ENCODE results near the gene TMIGD3. TPM values are rescaled to one million over a fixed set of nuclear protein-coding genes. Genes with fewer than 3 reads are reported as not detected.

TMIGD3 gene
- total RNA-seq, 2 donors from 2014 or later: 1.0 TPM; not detected in 1

DNA sequence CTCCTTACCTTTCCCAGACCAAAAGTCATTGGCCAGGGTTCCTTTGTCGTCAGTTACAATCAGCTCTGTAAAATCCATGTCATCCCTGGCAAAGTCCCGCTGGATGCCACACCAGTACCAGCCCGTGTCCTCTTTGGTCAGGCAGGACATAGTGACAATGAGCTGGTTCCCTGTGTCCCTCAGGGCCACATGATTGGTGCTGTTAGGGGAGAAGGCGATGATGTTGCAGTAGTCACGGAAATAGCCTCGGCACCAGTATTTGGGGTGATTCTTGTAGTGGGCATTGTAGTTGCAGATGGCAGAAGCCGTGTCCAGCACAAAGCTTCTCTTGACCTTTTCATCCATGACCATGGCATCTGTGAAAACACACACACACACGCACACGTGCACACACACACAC, 14.8 kb downstream of the TMIGD3 start:
- Histone ChIP-seq H3K4me3 (no peak overlapping the region), H3K27me3 (no peaks in the 10 kb centered on the region), H3K36me3 (replicated peaks in 1 of 2; ENCODE audit: insufficient read depth in 1 of 2, low read depth in 2 of 2) (no peaks in the 10 kb centered on the region), H3K4me1 (no peaks in the 10 kb centered on the region), H3K9me3 (no peaks in the 10 kb centered on the region), H3K27ac (peak overlapping the region in 1 of 4 donors; percentile 33)
- no peak for ATAC-seq
- TF ChIP-seq POLR2A (IDR thresholded peaks at IDR 0.05): no peak
- no peak for TF ChIP-seq CTCF (IDR thresholded peaks at IDR 0.05)
- WGBS, 2 donors: 84 to 87% methylated on average over 9 of the region's 9 CpGs
- DNase-seq: no peak
- intact Hi-C loops (cut with DNase I): no loop called here

- Histone ChIP-seq H3K9me3 (no peaks in the 10 kb centered on the region), H3K36me3 (replicated peaks in 1 of 2; ENCODE audit: insufficient read depth in 1 of 2, low read depth in 2 of 2) (no peaks in the 10 kb centered on the region), H3K27ac (no peak overlapping the region), H3K4me3 (no peak overlapping the region), H3K27me3 (no peaks in the 10 kb centered on the region), H3K4me1 (no peaks in the 10 kb centered on the region)
- ATAC-seq (no peak), DNase-seq (no peak)
- intact Hi-C loops (cut with DNase I): no loop called here
- WGBS, 2 donors: 71 to 75% methylated on average over 6 of the region's 6 CpGs
- TF ChIP-seq POLR2A (IDR thresholded peaks at IDR 0.05): no peak
- no peak for TF ChIP-seq CTCF (IDR thresholded peaks at IDR 0.05)
Observed at GRCh38 chr1:111487133-111487532, 16.3 kb downstream of the TMIGD3 start.

- Histone ChIP-seq H3K27me3 (no peaks in the 10 kb centered on the region), H3K4me3 (no peak overlapping the region), H3K9me3 (no peaks in the 10 kb centered on the region), H3K36me3 (replicated peaks in 1 of 2; ENCODE audit: insufficient read depth in 1 of 2, low read depth in 2 of 2) (no peaks in the 10 kb centered on the region), H3K4me1 (no peaks in the 10 kb centered on the region), H3K27ac (no peak overlapping the region)
- TF ChIP-seq CTCF (IDR thresholded peaks at IDR 0.05) (no peak), POLR2A (IDR thresholded peaks at IDR 0.05) (no peak)
- ATAC-seq: no peak
- no peak for DNase-seq
- 90 to 94% methylated on average over 6 to 7 of the region's 7 CpGs for WGBS, 2 donors
- intact Hi-C loops (cut with DNase I): no loop called here
Observed at GRCh38 chr1:111486431-111486830, 17.0 kb downstream of the TMIGD3 start.

DNA sequence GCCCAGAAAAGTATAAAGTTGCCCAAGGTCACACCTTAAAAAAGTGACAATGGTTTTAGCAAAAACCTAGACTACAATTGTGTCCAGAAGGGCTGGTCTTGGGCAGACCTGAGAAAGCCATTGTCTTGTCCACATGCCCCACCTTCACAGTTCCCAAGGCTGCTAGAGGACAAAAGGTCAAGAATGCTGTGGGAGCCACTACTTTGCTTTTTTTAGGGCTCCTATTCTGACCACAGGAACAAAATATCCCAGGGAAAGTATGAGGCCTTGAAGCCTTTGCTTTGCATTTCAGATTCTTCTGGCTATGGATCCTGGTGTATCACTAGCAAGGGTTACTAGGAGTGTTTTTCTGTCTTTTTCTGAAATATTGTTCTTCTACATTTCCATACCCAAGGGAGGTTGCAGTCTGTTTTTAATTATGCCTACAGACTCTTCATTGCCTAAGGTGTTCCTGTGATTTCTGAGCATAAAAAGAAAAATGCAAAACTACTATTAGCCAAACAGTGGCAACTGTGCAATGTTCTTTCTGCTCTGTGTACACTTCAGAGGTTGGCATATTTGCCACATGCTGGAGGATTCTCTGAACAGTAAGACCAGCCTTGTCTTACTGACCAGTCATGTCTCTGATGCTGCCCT, 18.9 kb downstream of the TMIGD3 start:
- no peak for DNase-seq
- Histone ChIP-seq H3K27me3 (no peaks in the 10 kb centered on the region), H3K36me3 (replicated peaks in 1 of 2; ENCODE audit: insufficient read depth in 1 of 2, low read depth in 2 of 2) (no peaks in the 10 kb centered on the region), H3K4me3 (no peak overlapping the region), H3K9me3 (no peaks in the 10 kb centered on the region), H3K27ac (no peak overlapping the region), H3K4me1 (no peaks in the 10 kb centered on the region)
- TF ChIP-seq POLR2A (IDR thresholded peaks at IDR 0.05): no peak
- TF ChIP-seq CTCF (IDR thresholded peaks at IDR 0.05): no peak
- intact Hi-C loops (cut with DNase I): no loop called here
- no peak for ATAC-seq

DNA sequence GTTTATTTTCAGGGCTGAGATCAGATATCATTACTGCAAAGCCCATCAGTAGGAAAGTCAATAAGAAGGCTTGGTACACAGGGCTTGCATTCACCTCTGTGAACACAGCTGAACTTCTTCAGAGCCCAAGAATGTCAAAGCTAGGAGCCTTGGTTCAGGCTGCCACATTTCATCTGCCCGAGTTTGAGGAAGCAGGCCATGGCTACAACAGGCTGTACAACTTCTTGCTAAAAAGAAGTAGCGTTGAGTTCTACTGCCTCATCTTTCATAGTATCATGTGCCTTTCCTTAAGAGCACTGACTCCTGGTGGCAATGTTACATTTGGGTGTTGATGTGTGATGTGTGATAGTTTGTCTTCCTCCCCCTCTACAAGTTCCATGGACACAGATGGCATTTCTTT, 19.6 kb downstream of the TMIGD3 start:
- no peaks in the 10 kb centered on the region for H3K36me3 ChIP-seq (replicated peaks in 1 of 2; ENCODE audit: insufficient read depth in 1 of 2, low read depth in 2 of 2)
- no peaks in the 10 kb centered on the region for H3K9me3 ChIP-seq
- TF ChIP-seq POLR2A (IDR thresholded peaks at IDR 0.05) (no peak), CTCF (IDR thresholded peaks at IDR 0.05) (no peak)
- WGBS, 2 donors: 65 to 91% methylated on average over 2 of the region's 2 CpGs
- H3K27ac ChIP-seq: no peak overlapping the region
- intact Hi-C loops (cut with DNase I): no loop called here
- H3K4me1 ChIP-seq: no peaks in the 10 kb centered on the region
- ATAC-seq (no peak), DNase-seq (no peak)
- no peaks in the 10 kb centered on the region for H3K27me3 ChIP-seq
- no peak overlapping the region for H3K4me3 ChIP-seq
